GM12875 (cell line): ENCODE results near the gene SFXN5.

Experiments
- H3K4me3 ChIP-seq: one replicate; pipeline ENCODE4 v1.5.1; 2011; ENCODE audit warnings: low read depth, low read length, control low read depth
- CTCF ChIP-seq: IDR thresholded peaks from 2 replicates; pipeline ENCODE4 v1.5.1; 2011; ENCODE audit warnings: low read depth, mild to moderate bottlenecking, control low read depth, inconsistent platforms, low read length, moderate library complexity, borderline replicate concordance; ENCODE audit not compliant: insufficient read depth

The SFXN5 gene

DNA sequence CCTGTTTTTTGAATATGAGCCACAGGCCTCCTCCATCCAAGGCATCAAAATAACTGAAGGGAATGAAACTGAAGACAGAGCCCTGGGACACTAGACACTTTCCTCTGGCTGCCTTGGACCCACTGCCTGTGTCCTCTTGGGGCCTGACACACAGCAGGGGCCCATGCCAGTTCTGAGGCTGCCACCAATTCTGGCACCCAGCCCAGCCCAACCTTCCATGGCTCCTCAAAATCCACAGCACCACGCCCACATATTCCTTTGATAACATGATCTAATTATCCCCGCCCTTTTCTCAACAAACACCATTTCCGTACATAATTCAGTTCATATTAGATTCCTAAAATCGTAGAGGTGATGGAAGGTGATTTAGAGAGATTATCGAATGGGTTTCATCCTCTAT, 90.0 kb downstream of the SFXN5 start:
- no peak overlapping the region for H3K4me3 ChIP-seq
- TF ChIP-seq CTCF, result no peak

DNA sequence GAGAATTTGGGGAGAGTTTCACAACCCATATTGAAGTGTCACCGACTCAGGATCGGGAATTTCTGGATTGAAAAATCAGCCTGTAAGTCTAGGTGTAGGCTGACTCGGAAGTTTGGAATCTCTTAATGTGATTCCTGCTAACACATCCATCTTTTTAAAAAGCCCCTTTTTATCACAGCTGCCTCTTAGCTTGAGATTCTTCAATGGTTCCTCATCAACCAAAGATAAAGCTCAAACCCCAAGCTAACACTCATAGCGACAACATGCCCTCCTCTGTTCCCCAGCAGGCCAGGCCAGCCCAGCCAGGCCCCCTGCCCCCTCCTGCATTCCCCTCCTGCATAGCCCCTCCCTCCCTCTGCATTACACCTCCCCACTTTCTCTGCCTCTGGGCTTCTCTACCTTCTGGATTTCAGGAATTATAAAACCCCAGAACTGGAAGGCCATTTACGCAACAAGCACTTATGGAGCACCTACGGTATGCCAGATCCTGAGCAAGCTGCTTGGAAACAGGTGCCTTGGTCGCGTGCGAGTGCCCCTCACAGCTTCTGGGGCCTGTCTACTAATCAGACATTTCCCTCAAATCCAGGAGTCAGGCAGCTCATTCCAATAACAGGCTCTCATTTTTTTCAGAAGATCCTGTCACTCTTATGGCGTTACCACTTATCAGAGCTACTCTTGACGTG, 90.8 kb downstream of the SFXN5 start:
- H3K4me3 ChIP-seq, result no peak overlapping the region
- TF ChIP-seq CTCF, result no peak

- TF ChIP-seq CTCF, result no peak
- H3K4me3 ChIP-seq, result no peak overlapping the region
These were observed 91.6 kb downstream of the SFXN5 start for GRCh38 chr2:72979896-72980295.

GRCh38 chr2:72975017-72975416, 96.5 kb downstream of the SFXN5 start:
- TF ChIP-seq CTCF, result no peak
- no peak overlapping the region for H3K4me3 ChIP-seq

DNA sequence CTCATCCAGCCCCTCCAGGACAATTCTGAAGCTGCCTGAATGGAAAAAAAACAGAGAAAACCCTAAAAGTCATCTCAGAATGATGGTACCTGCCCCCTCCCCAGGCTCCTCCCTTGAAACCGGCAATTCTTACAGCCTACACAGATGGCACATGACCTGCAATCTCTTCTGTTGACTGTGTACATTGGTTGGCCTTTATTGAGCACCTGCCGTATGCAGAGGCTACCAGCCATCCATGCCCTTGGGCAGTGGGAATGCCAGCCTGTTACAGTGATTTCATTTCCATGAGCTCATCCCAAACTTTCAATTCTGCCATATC, 97.1 kb downstream of the SFXN5 start:
- no peak overlapping the region for H3K4me3 ChIP-seq
- no peak for TF ChIP-seq CTCF

DNA sequence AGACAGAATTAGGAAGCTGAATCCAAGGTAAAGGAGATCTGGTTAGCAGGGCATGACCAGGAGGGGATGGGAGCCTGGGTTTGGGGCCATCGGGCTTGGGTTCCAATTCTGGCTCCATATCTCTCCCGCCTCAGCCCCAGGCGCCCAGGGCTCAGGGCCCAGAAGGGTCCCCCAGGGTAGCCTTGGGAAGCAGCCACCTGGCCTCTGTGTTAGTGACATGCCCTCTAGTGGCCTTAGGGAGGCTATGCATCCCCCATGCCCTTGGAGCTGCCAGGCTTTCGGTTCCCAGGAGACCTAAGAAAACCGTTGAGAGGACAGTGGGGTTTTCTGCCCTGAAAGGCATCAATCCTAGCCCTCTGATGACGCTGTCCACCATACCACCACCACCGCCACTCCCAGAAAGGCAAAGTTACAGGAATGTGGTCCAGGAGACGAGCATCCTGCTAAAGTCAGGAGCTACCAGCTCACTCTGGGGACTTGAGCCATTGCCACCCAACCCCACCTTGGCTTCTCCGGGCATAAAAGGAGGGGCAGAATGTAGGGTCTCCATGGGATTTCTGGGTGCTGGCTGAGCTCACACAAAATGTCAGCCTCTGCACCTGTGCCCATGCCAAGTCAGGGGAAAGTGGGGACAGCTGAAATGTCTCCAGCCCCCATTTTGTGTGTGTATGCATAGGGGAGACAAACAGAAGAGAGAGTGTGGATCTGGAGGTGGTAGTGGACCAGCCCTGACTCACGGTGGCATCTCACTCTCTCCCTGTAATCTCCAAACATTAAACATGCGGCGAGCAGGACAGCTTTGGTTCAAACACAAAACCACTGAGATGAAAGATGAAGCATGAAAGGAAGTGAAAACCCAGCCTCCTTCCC, 97.7 kb downstream of the SFXN5 start:
- TF ChIP-seq CTCF, result peak; percentile 92

DNA sequence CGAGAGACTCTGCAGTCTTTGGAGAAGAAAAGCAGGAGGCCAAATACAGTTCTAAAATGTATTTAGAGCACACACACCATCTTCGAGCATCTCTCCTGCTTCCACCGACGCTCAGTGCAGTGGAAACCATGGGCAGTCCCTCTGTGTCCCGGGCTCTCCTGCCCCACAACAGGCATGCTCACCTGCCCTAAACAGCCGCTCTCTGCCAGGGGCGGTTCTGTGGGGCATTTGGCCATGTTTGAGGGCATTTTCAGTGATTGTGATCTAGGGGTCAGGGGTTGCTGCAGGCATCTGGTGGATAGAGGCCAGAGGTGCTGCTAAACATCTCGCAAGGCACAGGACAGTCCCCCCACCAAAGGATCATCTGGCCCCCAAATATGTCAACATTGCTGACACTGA, 98.4 kb downstream of the SFXN5 start:
- TF ChIP-seq CTCF, result no peak
- no peak overlapping the region for H3K4me3 ChIP-seq

More for the DNA sequence above, 97.7 kb downstream of the SFXN5 start:
- H3K4me3 ChIP-seq, result no peak overlapping the region
